HG03045 (cell line): Measurements from ENCODE around the gene STK38.

ENCODE experiments used
- ATAC-seq: cut with Tn5 transposase; IDR thresholded peaks from one replicate; pipeline ENCODE4 v1.9.1; 2021; ENCODE audit warnings: mild to moderate bottlenecking, moderate library complexity; ENCODE audit not compliant: unreplicated experiment

STK38 gene

DNA sequence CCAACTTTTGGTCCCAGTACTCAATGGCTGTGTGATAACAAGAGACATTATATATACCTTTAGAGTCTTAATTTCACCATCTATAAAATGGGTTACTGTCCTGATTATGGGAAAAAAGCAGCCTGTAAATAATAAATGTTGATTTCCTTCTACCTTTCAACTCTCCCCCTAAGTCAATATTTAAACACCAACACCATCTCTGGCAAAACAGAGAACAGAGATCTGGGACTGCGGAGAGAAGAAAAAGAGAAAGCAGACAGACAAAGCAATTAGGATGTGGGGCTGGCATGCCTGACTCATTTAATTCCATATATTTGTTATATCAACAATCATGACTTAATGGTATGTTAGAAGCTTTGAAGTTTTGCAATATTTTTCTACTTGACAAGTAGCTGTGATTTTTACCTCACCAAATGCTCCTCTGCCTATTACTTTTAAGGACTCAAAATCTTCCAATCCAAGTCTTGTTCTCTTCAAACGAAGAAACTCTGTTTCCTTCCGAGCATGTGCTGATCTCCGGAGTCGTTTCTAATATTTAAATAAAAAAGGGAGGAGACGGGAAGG lies 23.3 kb downstream of the STK38 start:
- ATAC-seq: no peak

GRCh38 chr6:36523451-36523850 lies 23.8 kb downstream of the STK38 start:
- no peak for ATAC-seq

- ATAC-seq: no peak
Observed at GRCh38 chr6:36519352-36519751, 27.9 kb downstream of the STK38 start.

DNA sequence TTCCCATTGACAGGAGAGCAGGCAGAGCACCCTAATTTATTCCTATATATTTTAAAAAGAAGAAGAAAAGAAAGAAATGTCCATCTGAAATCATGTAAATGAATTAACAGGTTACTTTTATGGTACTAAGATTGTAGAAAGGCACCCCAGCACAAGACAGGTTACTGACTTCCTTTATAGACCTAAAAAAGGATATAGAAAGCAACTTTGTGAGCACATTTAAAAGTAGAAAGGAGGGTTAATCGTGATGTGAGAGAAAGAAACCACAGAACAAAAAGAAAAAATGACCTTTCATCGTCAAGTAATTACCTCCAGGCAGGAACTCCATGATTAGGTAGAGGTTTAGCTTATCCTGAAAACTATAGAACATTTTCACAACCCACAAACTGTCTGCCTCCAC lies 29.9 kb downstream of the STK38 start:
- no peak for ATAC-seq

DNA sequence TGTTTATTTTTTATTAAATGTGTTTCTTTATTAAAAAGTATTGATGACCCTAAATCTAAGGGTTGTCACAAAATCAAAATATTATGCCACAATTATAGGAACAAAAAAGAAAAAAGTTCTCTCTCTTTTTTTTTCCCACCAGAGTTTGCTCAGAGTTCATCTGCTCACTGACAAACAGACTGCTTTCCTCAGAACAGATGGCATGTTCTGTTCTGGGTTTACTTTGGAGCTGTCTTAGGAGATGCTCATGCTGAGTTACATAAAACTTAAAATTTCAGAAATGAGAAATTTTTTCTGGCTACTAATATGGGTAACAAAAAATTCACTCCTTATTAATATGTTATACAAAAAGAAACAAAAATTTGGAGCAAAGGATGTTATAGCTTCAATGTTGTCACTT lies 30.3 kb downstream of the STK38 start:
- no peak for ATAC-seq

GRCh38 chr6:36516559-36516958 lies 30.7 kb downstream of the STK38 start:
- no peak for ATAC-seq

DNA sequence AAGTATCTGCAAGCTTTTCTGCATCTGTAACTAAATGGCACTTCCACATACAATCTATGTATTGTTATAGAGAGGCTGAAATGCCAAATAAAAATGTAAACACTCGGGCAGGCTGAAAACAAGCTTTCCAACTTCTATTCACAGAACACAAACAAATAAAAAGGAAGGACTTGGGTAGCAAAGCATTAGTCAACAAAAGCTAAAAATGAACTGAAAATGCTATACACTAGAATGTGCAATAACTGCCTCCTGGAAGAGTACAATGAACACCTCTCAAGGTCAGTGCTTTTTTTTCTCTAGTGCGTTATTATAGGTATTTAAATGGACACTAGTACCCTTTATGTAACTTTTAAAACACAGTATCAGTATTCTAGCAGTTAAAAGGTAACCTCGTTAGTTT lies 31.4 kb downstream of the STK38 start:
- ATAC-seq: no peak

DNA sequence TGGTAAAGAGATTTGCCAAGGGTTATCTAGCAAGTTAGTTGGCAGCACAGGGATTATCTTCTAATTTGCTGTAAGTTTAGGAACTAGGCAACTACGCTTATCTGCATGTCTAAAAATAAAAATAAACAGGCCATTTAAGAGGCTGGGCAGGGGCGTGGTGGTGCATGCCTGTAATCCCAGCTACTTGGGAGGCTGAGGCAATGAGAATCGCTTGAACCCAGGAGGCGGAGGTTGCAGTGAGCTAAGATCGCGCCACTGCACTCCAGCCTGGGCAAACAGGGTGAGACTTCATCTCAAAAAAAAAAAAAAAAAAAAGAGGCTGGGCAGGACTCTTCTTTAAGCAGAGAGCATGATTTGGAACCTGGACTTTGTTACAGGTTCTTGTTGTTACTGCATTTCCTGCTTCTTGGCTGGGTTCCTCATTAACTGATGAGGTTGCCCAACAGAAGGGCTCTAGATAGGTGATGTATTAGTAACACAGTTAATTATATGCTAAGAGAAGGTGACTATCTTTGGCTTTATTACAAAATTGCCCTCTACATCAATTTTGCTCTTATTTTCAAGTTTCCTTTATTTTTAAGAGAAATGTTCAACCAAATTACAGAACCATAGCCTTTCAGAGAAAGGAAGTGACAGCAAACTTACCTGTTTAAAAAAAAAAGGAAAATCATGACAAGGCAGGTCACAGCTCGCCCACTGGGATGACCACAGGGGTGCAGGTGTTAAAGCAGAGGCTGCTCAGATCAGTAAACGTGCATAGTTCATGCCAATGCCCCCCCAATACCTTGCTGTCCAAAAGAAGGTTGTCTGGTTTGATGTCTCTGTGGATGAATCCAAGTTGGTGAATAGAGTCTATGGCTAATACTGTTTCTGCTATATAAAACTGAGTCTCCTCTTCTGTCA lies 32.5 kb downstream of the STK38 start:
- no peak for ATAC-seq

- no peak for ATAC-seq
Observed at GRCh38 chr6:36510365-36510764, 36.9 kb downstream of the STK38 start.

- no peak for ATAC-seq
Observed at GRCh38 chr6:36508532-36508931, 38.7 kb downstream of the STK38 start.

DNA sequence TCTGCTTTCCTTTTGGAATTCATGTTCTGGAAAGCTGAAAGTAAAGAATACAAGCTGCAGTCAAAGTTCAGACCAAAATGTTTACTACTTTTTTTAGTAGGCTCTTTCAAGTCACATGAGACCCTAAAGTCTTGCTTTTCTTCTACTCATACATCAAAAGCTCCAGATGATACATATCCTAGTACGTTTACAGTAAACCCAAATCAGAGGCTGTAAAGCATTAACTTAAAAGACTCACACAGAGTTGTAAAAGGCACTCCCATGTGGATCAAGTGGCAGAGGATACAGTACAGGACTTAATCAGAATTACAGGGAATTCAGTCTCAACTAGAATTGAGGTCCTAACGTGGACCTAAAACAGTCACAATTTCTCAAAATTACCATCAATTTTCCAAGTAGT lies 40.7 kb downstream of the STK38 start:
- ATAC-seq: no peak

DNA sequence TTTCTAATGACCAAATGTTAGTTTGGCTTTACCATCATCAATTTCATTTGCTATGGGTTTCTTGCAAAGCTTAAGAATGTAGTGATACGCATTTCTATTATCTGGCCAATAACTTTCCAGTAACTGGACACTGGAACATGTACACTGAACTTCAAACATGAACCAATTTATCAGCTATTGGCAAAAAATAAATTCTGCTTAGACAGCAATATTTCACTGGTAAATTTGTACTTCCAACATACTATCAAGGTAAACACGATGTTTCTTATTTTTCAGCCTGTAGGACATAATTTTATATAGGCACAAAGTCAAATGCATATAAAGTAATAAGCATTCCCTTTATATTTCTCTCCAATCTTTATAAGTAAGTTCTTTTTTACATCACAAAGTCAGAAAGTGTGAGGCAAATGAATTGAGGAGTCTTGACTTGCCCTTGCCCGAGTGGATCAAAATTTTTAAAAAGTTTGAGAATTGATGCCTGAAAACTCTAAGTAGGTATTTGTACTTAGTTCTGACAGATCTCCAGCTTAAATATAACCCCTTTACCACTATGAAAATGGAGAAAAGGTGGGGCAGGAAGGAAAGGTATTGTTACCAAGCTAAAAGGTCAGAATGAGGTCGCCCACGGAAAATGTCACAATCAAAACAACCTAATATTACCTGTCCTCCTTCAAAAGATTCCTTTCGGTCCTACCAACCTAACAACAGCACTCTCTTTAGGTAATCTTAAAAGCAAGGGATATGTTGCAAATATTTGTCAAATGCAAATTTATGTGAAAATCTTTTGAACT lies 41.3 kb downstream of the STK38 start:
- no peak for ATAC-seq

DNA sequence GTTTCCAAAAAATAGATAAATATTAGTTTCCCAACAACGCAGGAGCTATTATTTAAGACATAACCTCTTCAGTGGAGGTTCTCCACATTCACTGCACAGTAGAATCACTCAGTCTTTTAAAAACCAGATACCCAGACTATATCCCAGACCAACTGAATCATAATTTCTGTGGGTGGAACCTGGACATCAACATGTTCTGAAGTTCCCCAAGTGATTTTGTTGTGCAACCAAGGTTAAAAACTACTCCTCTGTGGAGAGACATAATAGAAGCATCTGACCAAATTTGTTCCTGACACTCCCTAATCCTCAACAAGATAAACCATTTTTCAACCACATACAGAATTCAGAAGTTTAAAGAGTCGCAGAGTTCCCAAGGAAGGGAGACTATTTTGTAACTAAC lies 42.3 kb downstream of the STK38 start:
- ATAC-seq: no peak

DNA sequence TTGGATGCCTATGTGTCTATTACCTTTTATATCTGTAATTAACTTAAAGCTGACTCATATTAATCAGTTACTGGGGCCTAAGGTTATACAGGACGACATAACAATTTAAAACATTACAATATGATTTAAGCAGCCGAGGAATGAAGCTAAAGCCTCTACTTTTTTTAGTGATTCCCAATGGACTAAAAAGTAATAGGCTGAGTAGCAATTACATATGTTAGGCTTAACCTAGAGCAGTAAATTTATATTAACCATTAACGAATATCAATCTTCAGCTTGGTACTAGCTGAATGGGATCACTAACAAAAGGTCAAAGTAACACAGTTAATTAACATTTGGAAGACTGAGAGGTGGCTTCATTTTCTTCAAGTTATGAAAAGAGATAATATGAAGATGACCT lies 43.1 kb downstream of the STK38 start:
- ATAC-seq: no peak

DNA sequence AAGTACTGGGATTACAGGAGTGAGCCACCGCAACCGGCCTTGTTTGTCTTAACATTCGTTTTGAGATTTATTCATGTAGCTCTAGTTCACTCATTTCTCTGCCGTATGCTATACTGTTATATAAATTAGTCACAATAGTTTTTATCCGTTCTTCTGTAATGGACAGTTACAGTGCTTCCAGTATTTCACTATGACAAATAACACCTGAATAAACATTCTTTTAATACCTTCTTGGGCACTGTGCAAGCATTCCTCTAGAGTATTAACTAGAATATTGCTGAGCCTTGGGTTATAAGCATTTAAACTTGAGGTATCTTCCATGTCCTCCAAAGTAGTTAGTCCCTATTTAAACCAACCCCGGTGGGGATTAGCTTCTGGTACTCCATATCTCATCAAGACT lies 45.6 kb downstream of the STK38 start:
- ATAC-seq: no peak

DNA sequence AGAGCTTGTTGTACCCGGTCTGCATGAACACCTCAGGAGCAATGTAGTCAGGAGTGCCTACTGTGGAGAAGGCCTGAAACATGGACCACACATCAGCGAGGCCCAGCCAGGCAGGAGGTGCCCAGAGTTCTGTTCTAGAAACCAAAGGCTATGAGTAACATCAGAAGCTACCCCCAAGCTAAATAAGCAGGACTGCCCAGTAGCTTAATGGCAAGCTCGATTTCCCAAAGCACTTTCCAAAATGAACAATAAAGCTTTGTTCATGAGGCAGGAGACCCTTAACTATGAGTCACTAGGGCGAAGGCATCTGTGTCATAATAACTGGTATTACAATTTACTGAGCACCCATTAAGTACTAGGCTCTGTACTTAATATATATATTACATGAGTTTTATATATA lies 47.4 kb downstream of the STK38 start:
- ATAC-seq: no peak

- ATAC-seq: no peak
Observed at GRCh38 chr6:36495086-36495485, 52.2 kb downstream of the STK38 start.

GRCh38 chr6:36493859-36494258 lies 53.4 kb downstream of the STK38 start:
- ATAC-seq: no peak

GRCh38 chr6:36493319-36493718 lies 54.0 kb downstream of the STK38 start:
- ATAC-seq: no peak

- no peak for ATAC-seq
Observed at GRCh38 chr6:36492621-36493020, 54.7 kb downstream of the STK38 start.

- no peak for ATAC-seq
Observed at GRCh38 chr6:36492092-36492491, 55.2 kb downstream of the STK38 start.
